HepG2 (cell line): ENCODE measurements around the gene FGGY. TPM values are rescaled to one million over a fixed set of nuclear protein-coding genes. Genes with fewer than 3 reads are reported as not detected.

Source experiments
- ATAC-seq: fragments of 200-7000 bp; cut with Tn5 transposase; 3 replicates; pipeline ENCODE4 v1.9.1; 2020; ENCODE audit warnings: mild to moderate bottlenecking, moderate library complexity
- BruUV-seq: library from RNA; stranded (reverse); fragments of 400-500 nt; replicated peaks from 2 replicates; lab custom pipeline; 2021; lab: Mats Ljungman, UMichigan
- CTCF ChIA-PET: fragments of 300-600 bp; formaldehyde crosslinking; extraction: SDS; loops from one replicate; lab custom pipeline; 2021; ENCODE audit warnings: low total read pairs, inconsistent platforms, low intra/inter-chr PET ratio; lab: Yijun Ruan, JAX
- POLR2A ChIA-PET: fragments of 350-600 bp; sonication (Branson Sonifier 250); formaldehyde crosslinking; loops from one replicate; lab custom pipeline; 2020; ENCODE audit warnings: antibody characterized with exemption, inconsistent platforms; lab: Yijun Ruan, JAX
- DNase-seq: peaks from one replicate; pipeline ENCODE4 v3.0.0-alpha.2; 2015; ENCODE audit warnings: low spot score
- FAIRE-seq: peaks from 3 replicates; lab custom pipeline; 2011; peaks lifted over from hg19 to GRCh38; lab: Jason Lieb, UNC
- H2AFZ ChIP-seq: one replicate; pipeline ENCODE4 v1.6.1; 2011; ENCODE audit warnings: low read length, inconsistent platforms
- H3K27ac ChIP-seq: fragments of 300-600 bp; 3 replicates; pipeline ENCODE4 v1.8.0; 2011; ENCODE audit warnings: mixed run types, mild to moderate bottlenecking, mixed read lengths, low read length, inconsistent platforms; ENCODE audit not compliant: insufficient read depth; ENCODE audit errors: extremely low read length
- H3K27me3 ChIP-seq, 2 experiments: fragments of 200-600 bp in 1 of 2; 2 replicates in 1 of 2; 3 replicates in 1 of 2; pipeline versions ENCODE4 v1.6.0 to v1.8.0; 2011; ENCODE audit warnings: low read length in 2 of 2, mild to moderate bottlenecking in 2 of 2, moderate library complexity in 2 of 2, inconsistent platforms in 1 of 2; ENCODE audit not compliant: insufficient read depth in 2 of 2, control insufficient read depth in 1 of 2
- H3K36me3 ChIP-seq, 2 experiments: fragments of 200-600 bp in 1 of 2; replicated peaks in 1 of 2; 2 replicates in 1 of 2; 3 replicates in 1 of 2; pipeline versions ENCODE4 v1.5.1 to v1.8.0; 2011; ENCODE audit warnings: low read length in 2 of 2, inconsistent platforms in 1 of 2; ENCODE audit not compliant: insufficient read depth in 2 of 2, control insufficient read depth in 1 of 2
- H3K4me1 ChIP-seq: 2 replicates; pipeline ENCODE4 v1.5.1; 2012; ENCODE audit warnings: low read length, inconsistent platforms; ENCODE audit not compliant: insufficient read depth
- H3K4me2 ChIP-seq: 2 replicates; pipeline ENCODE4 v1.6.0; 2011; ENCODE audit warnings: low read depth, low read length, inconsistent platforms
- H3K4me3 ChIP-seq, 3 experiments: fragments of 200-600 bp in 1 of 3; sonication (generic), shearing (Covaris generic) in 1 of 3; replicated peaks in 1 of 3; 2 replicates each; pipeline ENCODE4 v1.5.1; 2011 to 2016; ENCODE audit warnings: low read length in 3 of 3, inconsistent platforms in 2 of 3, low read depth in 2 of 3, mild to moderate bottlenecking in 2 of 3, control low read depth in 1 of 3, mixed read lengths in 1 of 3; ENCODE audit not compliant: insufficient read depth in 1 of 3
- H3K79me2 ChIP-seq: one replicate; pipeline ENCODE4 v1.6.1; 2011; ENCODE audit warnings: low read length, inconsistent platforms; ENCODE audit not compliant: insufficient read depth
- H3K9ac ChIP-seq: 2 replicates; pipeline ENCODE4 v1.6.0; 2011; ENCODE audit warnings: mild to moderate bottlenecking, low read depth, low read length, inconsistent platforms; ENCODE audit not compliant: insufficient read depth
- H3K9me3 ChIP-seq: 2 replicates; pipeline ENCODE4 v1.5.1; 2012; ENCODE audit warnings: mild to moderate bottlenecking, low read length
- H4K20me1 ChIP-seq: 2 replicates; pipeline ENCODE4 v1.6.0; 2011; ENCODE audit warnings: inconsistent platforms, mild to moderate bottlenecking, low read length, moderate library complexity; ENCODE audit not compliant: insufficient read depth
- FOXA3 ChIP-seq: IDR thresholded peaks from 2 replicates; pipeline ENCODE4 v1.6.1; 2016; ENCODE audit warnings: missing genetic modification reagents, missing compliant biosample characterization
- SKIL ChIP-seq: sonication (generic); formaldehyde crosslinking; IDR thresholded peaks from 2 replicates; pipeline ENCODE4 v1.8.0; 2022; ENCODE audit warnings: missing genetic modification reagents, mild to moderate bottlenecking, moderate library complexity, borderline replicate concordance
- TFAP4 ChIP-seq: sonication (generic); IDR thresholded peaks from 2 replicates; pipeline ENCODE4 v1.6.1; 2016; ENCODE audit warnings: low read depth, borderline replicate concordance
- ZFP41 ChIP-seq: sonication (generic); formaldehyde crosslinking; IDR thresholded peaks from 2 replicates; pipeline ENCODE4 v1.4.0; 2020; ENCODE audit warnings: mild to moderate bottlenecking, missing genetic modification reagents, borderline replicate concordance
- ZNF281 ChIP-seq: sonication (generic); formaldehyde crosslinking; IDR thresholded peaks from 2 replicates; pipeline ENCODE4 v1.4.0; 2020; ENCODE audit warnings: missing genetic modification reagents, borderline replicate concordance
- ZNF644 ChIP-seq: IDR thresholded peaks from 2 replicates; pipeline ENCODE4 v1.6.1; 2016; ENCODE audit warnings: low read depth
- ZNF788 ChIP-seq: sonication (generic); formaldehyde crosslinking; IDR thresholded peaks from 2 replicates; pipeline ENCODE4 v1.5.0; 2020; ENCODE audit warnings: mild to moderate bottlenecking, missing genetic modification reagents, borderline replicate concordance
- WGBS: methylation state at CpG from one replicate; pipeline ENCODE4 v1.1.6; 2017; ENCODE audit warnings: low lambda C conversion rate; 5-methylcytosine and 5-hydroxymethylcytosine counted together
- in situ Hi-C: cut with HindIII; loops from 2 replicates; pipeline ENCODE4 v1.10.0; 2017; ENCODE audit warnings: low pct_unique_long_range_greater_than_20kb; ENCODE audit not compliant: extremely low pct_ligation_motif_present
- intact Hi-C: fragments of 100-400 bp; cut with micrococcal nuclease; formaldehyde crosslinking; loops from one replicate; pipeline ENCODE4 v1.10.0; 2022; ENCODE audit not compliant: unreplicated experiment
- polyA plus RNA-seq, 8 experiments: library from polyadenylated mRNA; depleted of rRNA in 3 of 8; stranded (reverse) in 7 of 8; unstranded in 1 of 8; fragments of >200 nt; fragmentation: Illumina TruSeq in 4 of 8; extraction: Trizol in 4 of 8; gene quantifications; 2 replicates each; pipeline versions ENCODE4 v1.2.1 to v1.2.3, GENCODE V29; 2011 to 2016; ENCODE audit warnings: low read depth in 4 of 8, missing spikeins in 1 of 8, mixed read lengths in 1 of 8; ENCODE audit not compliant: insufficient read depth in 1 of 8
- total RNA-seq, 5 experiments: library from RNA; depleted of rRNA; stranded (reverse); fragments of >200 nt; fragmentation: Illumina TruSeq; extraction: Trizol; gene quantifications; 2 replicates each; pipeline ENCODE4 v1.2.3, GENCODE V29; 2016; ENCODE audit warnings: low read depth in 1 of 5
- TF ChIP-seq, protein P1 (sequence below): sonication (generic); formaldehyde crosslinking; IDR thresholded peaks from 2 replicates; pipeline ENCODE4 v1.5.1; 2020; ENCODE audit warnings: mild to moderate bottlenecking, missing genetic modification reagents, moderate library complexity
- TF ChIP-seq, protein P2 (sequence below): sonication (generic); formaldehyde crosslinking; IDR thresholded peaks from 2 replicates; pipeline ENCODE4 v1.5.1; 2020; ENCODE audit warnings: missing genetic modification reagents, mild to moderate bottlenecking, borderline replicate concordance

The FGGY gene
- total and polyA plus RNA-seq, 2 of the 13 experiments (the other 11 are each of a cell fraction or from before 2014, with no cell fraction given): 15.7 to 27.5 TPM

DNA sequence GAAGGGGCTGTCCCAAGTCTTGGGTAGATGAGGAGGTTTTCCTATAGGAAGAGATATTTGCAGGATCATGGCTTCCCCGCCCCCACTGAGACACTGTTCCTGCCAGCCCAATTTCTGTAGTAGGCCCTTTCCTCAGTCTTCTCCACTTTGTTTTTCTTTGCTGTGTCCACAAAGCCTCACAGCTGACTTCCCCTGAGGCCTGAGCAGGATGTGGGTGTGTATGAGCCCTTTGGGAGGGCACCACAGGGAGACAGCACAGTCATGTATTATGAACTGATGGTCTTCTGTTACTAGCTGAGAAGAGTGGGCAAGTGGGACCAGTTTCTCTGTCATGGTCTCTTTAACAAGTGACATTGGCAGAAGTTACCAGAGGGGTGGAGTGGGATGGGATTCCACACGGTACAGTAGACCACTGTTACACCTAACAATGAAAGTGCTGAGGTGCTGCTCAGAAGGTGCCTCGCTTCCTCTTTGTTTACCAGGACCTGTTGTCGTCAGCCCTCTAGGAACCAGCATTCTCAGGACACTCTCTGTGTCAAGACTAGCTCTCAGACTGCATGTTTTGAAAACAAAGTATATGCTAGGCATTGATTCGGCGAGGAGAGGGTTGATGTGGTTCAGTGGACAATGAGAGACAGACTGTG, 264.0 kb downstream of the FGGY start:
- no peak overlapping the region for H2AFZ ChIP-seq
- in situ Hi-C loops: no loop called here
- H3K4me3 ChIP-seq: no peak overlapping the region
- no peak overlapping the region for H3K9ac ChIP-seq
- no TSS peak for BruUV-seq
- no peaks in the 10 kb centered on the region; a peak in 1 of 5 replicates for H3K36me3 ChIP-seq
- no peaks in the 10 kb centered on the region for H3K79me2 ChIP-seq
- no peaks in the 10 kb centered on the region for H4K20me1 ChIP-seq
- ChIA-PET POLR2A (interaction anchor here (1.1 kb wide), 1 partner anchor 42 kb away, joined by 4 read pairs; no protein-coding TSS in a partner anchor), CTCF (no interaction called here)
- H3K4me1 ChIP-seq: peaks cover 47% of the 10 kb centered on the region
- intact Hi-C loops: no loop called here
- H3K4me2 ChIP-seq: no peak overlapping the region
- H3K9me3 ChIP-seq: peaks cover 10% of the 10 kb centered on the region; the same call in 1 of the 2 replicates
- DNase-seq (peak; percentile 54), FAIRE-seq (no peak), ATAC-seq (no peak)
- WGBS: 98% methylated on average over 6 of the region's 6 CpGs
- no peaks in the 10 kb centered on the region for H3K27me3 ChIP-seq
- peak overlapping the region; percentile 27 for H3K27ac ChIP-seq
- TF ChIP-seq SKIL (CRISPR knock-in tag) (no peak), ZNF281 (peak; percentile 21; the same call in 1 of the 2 replicates), ZNF644 (CRISPR knock-in tag) (0 out of 2 replicates have a peak, but pooled peaks have one; percentile 36), TFAP4 (peak; percentile 90), ZFP41 (CRISPR knock-in tag) (no peak), ZNF788 (no peak), FOXA3 (CRISPR knock-in tag) (peak; percentile 29; the same call in 1 of the 2 replicates)
- TF ChIP-seq, protein P1, sequence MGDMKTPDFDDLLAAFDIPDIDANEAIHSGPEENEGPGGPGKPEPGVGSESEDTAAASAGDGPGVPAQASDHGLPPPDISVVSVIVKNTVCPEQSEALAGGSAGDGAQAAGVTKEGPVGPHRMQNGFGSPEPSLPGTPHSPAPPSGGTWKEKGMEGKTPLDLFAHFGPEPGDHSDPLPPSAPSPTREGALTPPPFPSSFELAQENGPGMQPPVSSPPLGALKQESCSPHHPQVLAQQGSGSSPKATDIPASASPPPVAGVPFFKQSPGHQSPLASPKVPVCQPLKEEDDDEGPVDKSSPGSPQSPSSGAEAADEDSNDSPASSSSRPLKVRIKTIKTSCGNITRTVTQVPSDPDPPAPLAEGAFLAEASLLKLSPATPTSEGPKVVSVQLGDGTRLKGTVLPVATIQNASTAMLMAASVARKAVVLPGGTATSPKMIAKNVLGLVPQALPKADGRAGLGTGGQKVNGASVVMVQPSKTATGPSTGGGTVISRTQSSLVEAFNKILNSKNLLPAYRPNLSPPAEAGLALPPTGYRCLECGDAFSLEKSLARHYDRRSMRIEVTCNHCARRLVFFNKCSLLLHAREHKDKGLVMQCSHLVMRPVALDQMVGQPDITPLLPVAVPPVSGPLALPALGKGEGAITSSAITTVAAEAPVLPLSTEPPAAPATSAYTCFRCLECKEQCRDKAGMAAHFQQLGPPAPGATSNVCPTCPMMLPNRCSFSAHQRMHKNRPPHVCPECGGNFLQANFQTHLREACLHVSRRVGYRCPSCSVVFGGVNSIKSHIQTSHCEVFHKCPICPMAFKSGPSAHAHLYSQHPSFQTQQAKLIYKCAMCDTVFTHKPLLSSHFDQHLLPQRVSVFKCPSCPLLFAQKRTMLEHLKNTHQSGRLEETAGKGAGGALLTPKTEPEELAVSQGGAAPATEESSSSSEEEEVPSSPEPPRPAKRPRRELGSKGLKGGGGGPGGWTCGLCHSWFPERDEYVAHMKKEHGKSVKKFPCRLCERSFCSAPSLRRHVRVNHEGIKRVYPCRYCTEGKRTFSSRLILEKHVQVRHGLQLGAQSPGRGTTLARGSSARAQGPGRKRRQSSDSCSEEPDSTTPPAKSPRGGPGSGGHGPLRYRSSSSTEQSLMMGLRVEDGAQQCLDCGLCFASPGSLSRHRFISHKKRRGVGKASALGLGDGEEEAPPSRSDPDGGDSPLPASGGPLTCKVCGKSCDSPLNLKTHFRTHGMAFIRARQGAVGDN (CRISPR knock-in tag): no peak
- TF ChIP-seq, protein P2, sequence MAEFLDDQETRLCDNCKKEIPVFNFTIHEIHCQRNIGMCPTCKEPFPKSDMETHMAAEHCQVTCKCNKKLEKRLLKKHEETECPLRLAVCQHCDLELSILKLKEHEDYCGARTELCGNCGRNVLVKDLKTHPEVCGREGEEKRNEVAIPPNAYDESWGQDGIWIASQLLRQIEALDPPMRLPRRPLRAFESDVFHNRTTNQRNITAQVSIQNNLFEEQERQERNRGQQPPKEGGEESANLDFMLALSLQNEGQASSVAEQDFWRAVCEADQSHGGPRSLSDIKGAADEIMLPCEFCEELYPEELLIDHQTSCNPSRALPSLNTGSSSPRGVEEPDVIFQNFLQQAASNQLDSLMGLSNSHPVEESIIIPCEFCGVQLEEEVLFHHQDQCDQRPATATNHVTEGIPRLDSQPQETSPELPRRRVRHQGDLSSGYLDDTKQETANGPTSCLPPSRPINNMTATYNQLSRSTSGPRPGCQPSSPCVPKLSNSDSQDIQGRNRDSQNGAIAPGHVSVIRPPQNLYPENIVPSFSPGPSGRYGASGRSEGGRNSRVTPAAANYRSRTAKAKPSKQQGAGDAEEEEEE (CRISPR knock-in tag): no peak
